HCT116 (cell line): Measurements from ENCODE around the gene ANKRD33. TPM values are rescaled to one million over a fixed set of nuclear protein-coding genes. Genes with fewer than 3 reads are reported as not detected.

Experiments used
- ATAC-seq: fragments of 200-7000 bp; cut with Tn5 transposase; 2 replicates; pipeline ENCODE4 v1.9.1; 2020; ENCODE audit warnings: mild to moderate bottlenecking, moderate library complexity
- BruUV-seq: library from RNA; stranded (reverse); fragments of 400-500 nt; replicated peaks from 2 replicates; lab custom pipeline; 2021; lab: Mats Ljungman, UMichigan
- CTCF ChIA-PET: fragments of 300-600 bp; sonication (Branson Sonifier 250); formaldehyde crosslinking; loops from one replicate; lab custom pipeline; 2021; ENCODE audit warnings: antibody characterized with exemption; lab: Charles Lee
- POLR2A ChIA-PET: fragments of 300-600, 350-600 bp; sonication (Branson Sonifier 250); formaldehyde crosslinking; loops from one replicate; lab custom pipeline; 2021; ENCODE audit warnings: antibody characterized with exemption; lab: Charles Lee
- RAD21 ChIA-PET, 2 experiments: fragments of 300-600 bp; sonication (Branson Sonifier 250); formaldehyde crosslinking; loops; one replicate each; lab custom pipeline; 2023; ENCODE audit warnings: low total read pairs in 2 of 2; ENCODE audit not compliant: uncharacterized antibody in 2 of 2, unreplicated experiment in 2 of 2, low non-redundant PET in 1 of 2; lab: Charles Lee
- DNase-seq: peaks from one replicate; pipeline ENCODE4 v3.0.0-alpha.2; 2010; ENCODE audit warnings: low read depth, low spot score
- H2AFZ ChIP-seq: fragments of 200-600 bp; shearing (Covaris generic), sonication (generic); 2 replicates; pipeline ENCODE4 v1.6.1; 2017; ENCODE audit warnings: low read depth, mixed run types, mixed read lengths, antibody characterized with exemption, low read length; ENCODE audit not compliant: poor library complexity, severe bottlenecking
- H3K27ac ChIP-seq: 2 replicates; pipeline ENCODE4 v1.5.1; 2012; ENCODE audit warnings: low read depth, low read length
- H3K27me3 ChIP-seq: fragments of 200-600 bp; sonication (generic); 2 replicates; pipeline ENCODE4 v1.6.1; 2016; ENCODE audit warnings: mixed run types, low read length, mixed read lengths; ENCODE audit not compliant: insufficient read depth
- H3K36me3 ChIP-seq, 2 experiments: fragments of 200-500 bp in 1 of 2; fragments of 200-600 bp in 1 of 2; sonication (Bioruptor generic) in 1 of 2; sonication (generic) in 1 of 2; 2 replicates each; pipeline versions ENCODE4 v1.5.1 to v1.6.1; 2014 to 2016; ENCODE audit warnings: low read length in 2 of 2, inconsistent platforms in 1 of 2, mixed read lengths in 1 of 2, mixed run types in 1 of 2; ENCODE audit not compliant: insufficient read depth in 2 of 2, control insufficient read depth in 1 of 2
- H3K4me1 ChIP-seq, 2 experiments: fragments of 200-600 bp in 1 of 2; sonication (generic) in 1 of 2; 2 replicates each; pipeline versions ENCODE4 v1.5.1 to v1.6.1; 2012 to 2017; ENCODE audit warnings: low read length in 2 of 2, inconsistent platforms in 1 of 2, mild to moderate bottlenecking in 1 of 2, mixed read lengths in 1 of 2, mixed run types in 1 of 2, moderate library complexity in 1 of 2; ENCODE audit not compliant: insufficient read depth in 2 of 2, control insufficient read depth in 1 of 2
- H3K4me2 ChIP-seq: fragments of 200-600 bp; sonication (generic); 2 replicates; pipeline ENCODE4 v1.6.1; 2017; ENCODE audit warnings: mixed run types, low read length, mixed read lengths
- H3K4me3 ChIP-seq, 2 experiments: fragments of 200-600 bp in 1 of 2; sonication (generic) in 1 of 2; replicated peaks in 1 of 2; 2 replicates each; pipeline ENCODE4 v1.5.1; 2011 to 2016; ENCODE audit warnings: low read length in 2 of 2, control low read depth in 1 of 2, low read depth in 1 of 2, mild to moderate bottlenecking in 1 of 2, mixed read lengths in 1 of 2, mixed run types in 1 of 2
- H3K79me2 ChIP-seq: fragments of 200-600 bp; sonication (generic); 2 replicates; pipeline ENCODE4 v1.6.1; 2017; ENCODE audit warnings: mild to moderate bottlenecking, mixed run types, low read length, moderate library complexity, mixed read lengths; ENCODE audit not compliant: insufficient read depth
- H3K9ac ChIP-seq: fragments of 200-600 bp; sonication (generic); 2 replicates; pipeline ENCODE4 v1.6.1; 2016; ENCODE audit warnings: low read length, mixed read lengths
- H3K9me2 ChIP-seq: fragments of 200-600 bp; sonication (generic), shearing (Covaris generic); 2 replicates; pipeline ENCODE4 v1.6.1; 2017; ENCODE audit warnings: mixed run types, mild to moderate bottlenecking, moderate library complexity; ENCODE audit not compliant: insufficient read depth
- H3K9me3 ChIP-seq, 2 experiments: fragments of 200-500 bp in 1 of 2; fragments of 200-600 bp in 1 of 2; sonication (Bioruptor generic) in 1 of 2; sonication (generic) in 1 of 2; 2 replicates each; pipeline ENCODE4 v1.6.1; 2014 to 2017; ENCODE audit warnings: low read length in 2 of 2, mixed read lengths in 2 of 2, inconsistent platforms in 1 of 2, low read depth in 1 of 2, mild to moderate bottlenecking in 1 of 2, mixed run types in 1 of 2, moderate library complexity in 1 of 2; ENCODE audit not compliant: control insufficient read depth in 1 of 2, insufficient read depth in 1 of 2
- H4K20me1 ChIP-seq: fragments of 200-600 bp; sonication (generic), shearing (Covaris generic); 2 replicates; pipeline ENCODE4 v1.6.1; 2017; ENCODE audit warnings: mixed run types, mild to moderate bottlenecking, moderate library complexity; ENCODE audit not compliant: insufficient read depth
- CEBPB ChIP-seq: IDR thresholded peaks from 2 replicates; pipeline ENCODE4 v1.6.1; 2012; ENCODE audit warnings: low read depth
- EGR1 ChIP-seq: IDR thresholded peaks from 2 replicates; pipeline ENCODE4 v1.6.1; 2012; ENCODE audit warnings: low read depth
- EZH2 ChIP-seq: fragments of 200-600 bp; sonication (generic); IDR thresholded peaks from 2 replicates; pipeline ENCODE4 v1.6.1; 2017; ENCODE audit warnings: antibody characterized with exemption, mixed run types
- EZH2phosphoT487 ChIP-seq: fragments of 200-600 bp; IDR thresholded peaks from 2 replicates; pipeline ENCODE4 v1.6.1; 2018; ENCODE audit warnings: antibody characterized with exemption, borderline replicate concordance
- FOSL1 ChIP-seq: IDR thresholded peaks from 2 replicates; pipeline ENCODE4 v1.6.1; 2012; ENCODE audit warnings: low read depth
- JUND ChIP-seq: IDR thresholded peaks from 2 replicates; pipeline ENCODE4 v1.6.1; 2012
- POLR2A ChIP-seq: IDR thresholded peaks from 2 replicates; pipeline ENCODE4 v1.7.0; 2011; ENCODE audit warnings: borderline replicate concordance; ENCODE audit not compliant: insufficient read depth, insufficient read length; ENCODE audit errors: extremely low read depth
- RAD21 ChIP-seq: IDR thresholded peaks from 2 replicates; pipeline ENCODE4 v1.6.1; 2012; ENCODE audit warnings: low read depth, mild to moderate bottlenecking
- REST ChIP-seq: IDR thresholded peaks from 2 replicates; pipeline ENCODE4 v1.6.1; 2012; ENCODE audit warnings: low read depth
- SP1 ChIP-seq: IDR thresholded peaks from 2 replicates; pipeline ENCODE4 v1.6.1; 2012; ENCODE audit warnings: low read depth
- TCF7L2 ChIP-seq: IDR thresholded peaks from 2 replicates; pipeline ENCODE4 v1.7.0; 2011; ENCODE audit warnings: borderline replicate concordance, inconsistent platforms; ENCODE audit not compliant: insufficient read depth, insufficient read length; ENCODE audit errors: extremely low read depth
- ZBTB33 ChIP-seq: IDR thresholded peaks from 2 replicates; pipeline ENCODE4 v1.6.1; 2011; ENCODE audit warnings: mild to moderate bottlenecking, low read length, moderate library complexity; ENCODE audit not compliant: insufficient replicate concordance; ENCODE audit errors: extremely low read depth
- intact Hi-C: fragments of 100-400 bp; cut with micrococcal nuclease; formaldehyde crosslinking; loops from 2 replicates; pipeline ENCODE4 v1.10.0; 2022
- total RNA-seq: library from RNA; stranded (reverse); gene quantifications from one replicate; pipeline ENCODE4 v1.2.1, GENCODE V29; 2021; ENCODE audit not compliant: unreplicated experiment

Gene ANKRD33
- total RNA-seq, 1 experiment from 2014 or later, result not detected

- no peak within 1 kb of the TSS for H2AFZ ChIP-seq
- intact Hi-C loops, result no loop called here
- DNase-seq (no peak), ATAC-seq (no peak)
- no peaks in the 10 kb centered on the region for H3K79me2 ChIP-seq
- ChIA-PET RAD21 (no interaction called here), CTCF (no interaction called here), POLR2A (no interaction called here)
- BruUV-seq, result no TSS peak
- no peak within 1 kb of the TSS for H3K9ac ChIP-seq
- H3K4me3 ChIP-seq, result no peak within 1 kb of the TSS
- H3K9me2 ChIP-seq, result no peaks in the 10 kb centered on the region
- H3K27me3 ChIP-seq, result no peaks in the 10 kb centered on the region
- TF ChIP-seq RAD21, result no peak
- H3K4me2 ChIP-seq, result no peak within 1 kb of the TSS
- no peak within 1 kb of the TSS for H3K27ac ChIP-seq
- H3K4me1 ChIP-seq, result peaks cover 0 to 7% of the 10 kb centered on the region in 2 experiments; a peak in 3 of 4 replicates
- H4K20me1 ChIP-seq, result no peaks in the 10 kb centered on the region
- H3K9me3 ChIP-seq, result no peaks in the 10 kb centered on the region
- H3K36me3 ChIP-seq, result no peaks in the 10 kb centered on the region
Observed at GRCh38 chr12:51907083-51907855, 19.4 kb downstream of the ANKRD33 start, which contains the start of gene ACVRL1. Gene ACVRL1, plus strand, starts transcription at chr12:51907504. Its CDS starts 4,971 bp downstream, at chr12:51912475.

- ATAC-seq, result no peak
- Histone ChIP-seq H3K9me3 (no peaks in the 10 kb centered on the region), H3K27me3 (no peaks in the 10 kb centered on the region), H3K4me2 (no peak overlapping the region), H3K9me2 (no peaks in the 10 kb centered on the region), H2AFZ (no peak overlapping the region), H3K9ac (no peak overlapping the region), H3K36me3 (no peaks in the 10 kb centered on the region), H3K27ac (no peak overlapping the region), H3K79me2 (no peaks in the 10 kb centered on the region), H4K20me1 (no peaks in the 10 kb centered on the region), H3K4me1 (peaks cover 5 to 13% of the 10 kb centered on the region in 2 experiments; a peak in 3 of 4 replicates), H3K4me3 (no peak overlapping the region)
- intact Hi-C loops, result no loop called here
- no TSS peak for BruUV-seq
- ChIA-PET RAD21 (no interaction called here), POLR2A (no interaction called here), CTCF (no interaction called here)
- TF ChIP-seq SP1 (no peak), RAD21 (no peak), TCF7L2 (no peak), EZH2 (no peak), JUND (no peak), CEBPB (no peak), EGR1 (no peak), FOSL1 (no peak), ZBTB33 (no peak), EZH2phosphoT487 (no peak), POLR2A (no peak), REST (no peak)
- no peak for DNase-seq
Observed at GRCh38 chr12:51907856-51908425, 20.0 kb downstream of the ANKRD33 start.
